ENCODE measurements around the gene CCSER1. TPM values are rescaled to one million over a fixed set of nuclear protein-coding genes. Genes with fewer than 3 reads are reported as not detected.
"Not testable (repeated sequence)": the region's sequence is repeated elsewhere in the genome, so short reads cannot be mapped to it uniquely, and the experiment has no call there.

Gene CCSER1
- polyA plus RNA-seq, 1 donor from 2014 or later, result 20.8 TPM

DNA sequence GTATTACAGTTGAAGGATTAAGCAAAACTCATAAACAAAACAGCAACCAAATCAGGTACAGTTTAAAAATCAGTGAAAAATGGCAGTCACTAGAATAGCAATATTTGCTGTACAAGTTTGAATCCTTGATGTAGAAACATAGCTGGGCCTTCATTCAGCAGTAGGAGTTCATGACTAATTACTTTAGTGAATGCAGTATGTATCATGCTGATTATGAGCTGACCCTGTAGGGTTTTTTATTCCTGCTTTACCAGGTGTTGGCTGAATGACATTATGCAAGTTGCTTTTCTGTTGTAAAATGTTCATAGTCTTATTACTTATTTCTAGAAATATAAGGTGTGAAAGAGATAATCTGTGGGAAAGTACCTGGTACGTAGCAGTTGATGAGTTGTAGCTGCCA, 179.6 kb downstream of the CCSER1 start:
- Histone ChIP-seq H3K36me3 (ENCODE audit: insufficient read depth, low read length) (no peaks in the 10 kb centered on the region), H3F3A (ENCODE audit: insufficient read depth, low read length, poor library complexity, severe bottlenecking) (no peaks in the 10 kb centered on the region), H3K9me3 (ENCODE audit: low read length) (no peaks in the 10 kb centered on the region), H4K20me1 (ENCODE audit: insufficient read depth) (no peaks in the 10 kb centered on the region), H3K4me2 (ENCODE audit: low read length) (no peak overlapping the region), H3K27ac (ENCODE audit: low read length) (no peak overlapping the region), H3K4me3 (ENCODE audit: low read length) (no peak overlapping the region), H3K9me2 (ENCODE audit: insufficient read depth, low read length) (no peaks in the 10 kb centered on the region), H2AFZ (ENCODE audit: low read depth, low read length) (no peak overlapping the region), H3K27me3 (ENCODE audit: insufficient read depth, low read depth, low read length) (no peaks in the 10 kb centered on the region), H3K9ac (ENCODE audit: low read length) (no peak overlapping the region), H3K79me2 (replicated peaks; ENCODE audit: insufficient read depth, low read length) (no peaks in the 10 kb centered on the region)
- TF ChIP-seq EZH2 (IDR thresholded peaks at IDR 0.05; ENCODE audit: borderline replicate concordance, insufficient read depth, low read length, poor library complexity, severe bottlenecking) (no peak), POLR2AphosphoS5 (IDR thresholded peaks at IDR 0.05) (no peak), RAD21 (conservative IDR thresholded peaks at IDR 0.05) (no peak), TAF1 (IDR thresholded peaks at IDR 0.05; ENCODE audit: low read depth) (no peak), EP300 (conservative IDR thresholded peaks at IDR 0.05; ENCODE audit: poor library complexity, severe bottlenecking) (no peak), MXI1 (conservative IDR thresholded peaks at IDR 0.05; ENCODE audit: poor library complexity, severe bottlenecking) (no peak), SMC3 (conservative IDR thresholded peaks at IDR 0.05; ENCODE audit: poor library complexity) (no peak)
- TF ChIP-seq, protein P1, sequence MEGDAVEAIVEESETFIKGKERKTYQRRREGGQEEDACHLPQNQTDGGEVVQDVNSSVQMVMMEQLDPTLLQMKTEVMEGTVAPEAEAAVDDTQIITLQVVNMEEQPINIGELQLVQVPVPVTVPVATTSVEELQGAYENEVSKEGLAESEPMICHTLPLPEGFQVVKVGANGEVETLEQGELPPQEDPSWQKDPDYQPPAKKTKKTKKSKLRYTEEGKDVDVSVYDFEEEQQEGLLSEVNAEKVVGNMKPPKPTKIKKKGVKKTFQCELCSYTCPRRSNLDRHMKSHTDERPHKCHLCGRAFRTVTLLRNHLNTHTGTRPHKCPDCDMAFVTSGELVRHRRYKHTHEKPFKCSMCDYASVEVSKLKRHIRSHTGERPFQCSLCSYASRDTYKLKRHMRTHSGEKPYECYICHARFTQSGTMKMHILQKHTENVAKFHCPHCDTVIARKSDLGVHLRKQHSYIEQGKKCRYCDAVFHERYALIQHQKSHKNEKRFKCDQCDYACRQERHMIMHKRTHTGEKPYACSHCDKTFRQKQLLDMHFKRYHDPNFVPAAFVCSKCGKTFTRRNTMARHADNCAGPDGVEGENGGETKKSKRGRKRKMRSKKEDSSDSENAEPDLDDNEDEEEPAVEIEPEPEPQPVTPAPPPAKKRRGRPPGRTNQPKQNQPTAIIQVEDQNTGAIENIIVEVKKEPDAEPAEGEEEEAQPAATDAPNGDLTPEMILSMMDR (IDR thresholded peaks at IDR 0.05; ENCODE audit: poor library complexity, severe bottlenecking), result no peak
- TF ChIP-seq, protein P2, sequence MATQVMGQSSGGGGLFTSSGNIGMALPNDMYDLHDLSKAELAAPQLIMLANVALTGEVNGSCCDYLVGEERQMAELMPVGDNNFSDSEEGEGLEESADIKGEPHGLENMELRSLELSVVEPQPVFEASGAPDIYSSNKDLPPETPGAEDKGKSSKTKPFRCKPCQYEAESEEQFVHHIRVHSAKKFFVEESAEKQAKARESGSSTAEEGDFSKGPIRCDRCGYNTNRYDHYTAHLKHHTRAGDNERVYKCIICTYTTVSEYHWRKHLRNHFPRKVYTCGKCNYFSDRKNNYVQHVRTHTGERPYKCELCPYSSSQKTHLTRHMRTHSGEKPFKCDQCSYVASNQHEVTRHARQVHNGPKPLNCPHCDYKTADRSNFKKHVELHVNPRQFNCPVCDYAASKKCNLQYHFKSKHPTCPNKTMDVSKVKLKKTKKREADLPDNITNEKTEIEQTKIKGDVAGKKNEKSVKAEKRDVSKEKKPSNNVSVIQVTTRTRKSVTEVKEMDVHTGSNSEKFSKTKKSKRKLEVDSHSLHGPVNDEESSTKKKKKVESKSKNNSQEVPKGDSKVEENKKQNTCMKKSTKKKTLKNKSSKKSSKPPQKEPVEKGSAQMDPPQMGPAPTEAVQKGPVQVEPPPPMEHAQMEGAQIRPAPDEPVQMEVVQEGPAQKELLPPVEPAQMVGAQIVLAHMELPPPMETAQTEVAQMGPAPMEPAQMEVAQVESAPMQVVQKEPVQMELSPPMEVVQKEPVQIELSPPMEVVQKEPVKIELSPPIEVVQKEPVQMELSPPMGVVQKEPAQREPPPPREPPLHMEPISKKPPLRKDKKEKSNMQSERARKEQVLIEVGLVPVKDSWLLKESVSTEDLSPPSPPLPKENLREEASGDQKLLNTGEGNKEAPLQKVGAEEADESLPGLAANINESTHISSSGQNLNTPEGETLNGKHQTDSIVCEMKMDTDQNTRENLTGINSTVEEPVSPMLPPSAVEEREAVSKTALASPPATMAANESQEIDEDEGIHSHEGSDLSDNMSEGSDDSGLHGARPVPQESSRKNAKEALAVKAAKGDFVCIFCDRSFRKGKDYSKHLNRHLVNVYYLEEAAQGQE (IDR thresholded peaks at IDR 0.05; ENCODE audit: borderline replicate concordance), result no peak

DNA sequence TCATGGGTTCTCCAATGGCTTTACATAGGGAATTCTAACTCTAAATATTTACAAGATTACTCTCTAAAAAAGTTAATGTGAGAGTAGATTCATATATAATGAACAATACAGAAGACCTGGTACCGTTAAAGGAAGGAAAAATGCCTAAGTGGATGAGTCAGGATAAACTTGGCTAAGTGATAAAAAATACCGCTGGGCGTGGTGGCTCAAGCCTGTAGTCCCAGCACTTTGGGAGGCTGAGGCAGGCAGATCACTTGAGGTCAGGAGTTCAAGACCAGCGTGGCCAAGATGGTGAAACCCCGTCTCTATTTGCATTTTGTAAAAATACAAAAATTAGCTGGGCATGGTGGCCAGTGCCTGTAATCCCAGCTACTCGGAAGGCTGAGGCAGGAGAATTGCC, 189.9 kb downstream of the CCSER1 start:
- not testable (repeated sequence) for H3K27me3 ChIP-seq (ENCODE audit: insufficient read depth, low read depth, low read length); H3K9me3 ChIP-seq (ENCODE audit: low read length); H3K9me2 ChIP-seq (ENCODE audit: insufficient read depth, low read length); H3K79me2 ChIP-seq (replicated peaks; ENCODE audit: insufficient read depth, low read length); H3K9ac ChIP-seq (ENCODE audit: low read length); H4K20me1 ChIP-seq (ENCODE audit: insufficient read depth); H3K4me3 ChIP-seq (ENCODE audit: low read length); H3K27ac ChIP-seq (ENCODE audit: low read length); H3F3A ChIP-seq (ENCODE audit: insufficient read depth, low read length, poor library complexity, severe bottlenecking); H3K4me2 ChIP-seq (ENCODE audit: low read length); H2AFZ ChIP-seq (ENCODE audit: low read depth, low read length); H3K36me3 ChIP-seq (ENCODE audit: insufficient read depth, low read length)

DNA sequence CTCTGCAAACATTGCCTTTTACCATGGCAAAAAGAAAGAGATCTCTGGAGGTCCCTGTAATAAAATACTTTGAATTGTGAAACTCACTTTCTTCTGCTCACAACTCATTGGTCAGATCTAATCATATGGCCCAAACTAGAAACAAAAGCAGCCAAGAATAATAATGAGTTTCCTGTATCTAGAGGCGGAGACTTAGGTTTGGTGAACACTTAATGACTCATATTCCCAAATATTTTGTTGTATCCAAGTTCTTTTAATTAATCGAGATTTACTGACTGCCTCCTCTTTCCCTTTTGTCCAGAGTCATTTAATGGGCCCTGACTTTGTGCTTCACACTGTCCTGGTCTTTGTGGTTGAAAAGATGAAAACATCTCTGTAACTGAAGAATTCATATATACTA, 190.6 kb downstream of the CCSER1 start:
- Histone ChIP-seq H3K27ac (ENCODE audit: low read length) (no peak overlapping the region), H3K9me2 (ENCODE audit: insufficient read depth, low read length) (no peaks in the 10 kb centered on the region), H2AFZ (ENCODE audit: low read depth, low read length) (no peak overlapping the region), H3K27me3 (ENCODE audit: insufficient read depth, low read depth, low read length) (no peaks in the 10 kb centered on the region), H3K79me2 (replicated peaks; ENCODE audit: insufficient read depth, low read length) (no peaks in the 10 kb centered on the region), H3K4me3 (ENCODE audit: low read length) (no peak overlapping the region), H3F3A (ENCODE audit: insufficient read depth, low read length, poor library complexity, severe bottlenecking) (no peaks in the 10 kb centered on the region), H4K20me1 (ENCODE audit: insufficient read depth) (no peaks in the 10 kb centered on the region), H3K4me2 (ENCODE audit: low read length) (no peak overlapping the region), H3K9me3 (ENCODE audit: low read length) (no peaks in the 10 kb centered on the region), H3K9ac (ENCODE audit: low read length) (no peak overlapping the region), H3K36me3 (ENCODE audit: insufficient read depth, low read length) (peaks cover 8% of the 10 kb centered on the region)
- TF ChIP-seq SMC3 (conservative IDR thresholded peaks at IDR 0.05; ENCODE audit: poor library complexity), result no peak
- no peak for TF ChIP-seq EZH2 (IDR thresholded peaks at IDR 0.05; ENCODE audit: borderline replicate concordance, insufficient read depth, low read length, poor library complexity, severe bottlenecking)
- no peak for TF ChIP-seq POLR2AphosphoS5 (IDR thresholded peaks at IDR 0.05)
- TF ChIP-seq EP300 (conservative IDR thresholded peaks at IDR 0.05; ENCODE audit: poor library complexity, severe bottlenecking), result no peak
- no peak for TF ChIP-seq MXI1 (conservative IDR thresholded peaks at IDR 0.05; ENCODE audit: poor library complexity, severe bottlenecking)
- TF ChIP-seq, protein P1 (IDR thresholded peaks at IDR 0.05; ENCODE audit: poor library complexity, severe bottlenecking), result no peak
- no peak for TF ChIP-seq TAF1 (IDR thresholded peaks at IDR 0.05; ENCODE audit: low read depth)
- TF ChIP-seq RAD21 (conservative IDR thresholded peaks at IDR 0.05), result no peak
- TF ChIP-seq, protein P2 (IDR thresholded peaks at IDR 0.05; ENCODE audit: borderline replicate concordance), result no peak

Data from neural cell (in vitro differentiated cells).